CD4-positive, alpha-beta T cell treated with Interleukin-12 subunit alpha and Interleukin-12 subunit beta, for 1 hour (primary cell): ENCODE data around the gene TSPAN32.

Source experiments
- DNase-seq: peaks from one replicate; pipeline ENCODE4 v3.0.0-alpha.2; 2020

TSPAN32 gene

DNA sequence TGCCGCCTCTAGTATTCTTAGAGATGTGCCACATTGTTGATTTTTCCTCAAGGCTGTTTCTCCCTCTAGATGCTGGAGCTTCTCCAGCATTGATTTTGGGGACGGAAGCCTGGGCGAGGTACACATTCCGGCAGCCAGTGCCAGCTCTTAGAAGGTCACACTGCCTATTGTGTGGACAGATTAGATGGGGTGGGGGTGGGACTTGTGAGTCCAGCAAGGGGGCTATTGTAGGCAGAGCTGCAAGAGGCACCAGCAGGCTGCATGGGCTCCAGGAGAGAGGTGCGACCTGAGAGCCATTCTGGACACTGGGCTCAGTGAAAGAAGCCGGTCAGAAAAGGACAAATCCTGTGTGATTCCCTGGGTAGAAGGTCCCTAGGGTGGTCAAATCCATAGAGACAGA lies 12.5 kb upstream of the TSPAN32 start:
- no peak for DNase-seq

DNA sequence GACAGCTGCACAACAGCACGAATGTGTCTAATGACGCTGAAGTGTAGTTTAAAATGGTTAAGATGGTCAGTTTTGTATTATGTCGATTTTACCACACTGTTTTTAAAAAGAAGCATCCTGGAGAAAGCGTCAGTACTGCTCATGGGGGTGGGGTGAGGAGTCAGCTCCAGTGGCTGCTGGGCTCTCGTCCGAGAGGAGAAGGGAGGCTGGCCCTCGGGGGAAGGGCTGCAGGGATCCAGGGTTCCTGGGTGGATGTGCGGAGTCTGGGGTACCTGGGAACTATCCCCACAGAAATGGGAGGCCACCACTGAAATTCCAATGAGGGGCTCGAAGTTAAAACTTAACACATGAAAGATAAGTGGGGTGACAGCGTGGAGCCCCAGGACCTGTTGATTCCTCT lies 12.0 kb upstream of the TSPAN32 start:
- DNase-seq, result no peak

DNA sequence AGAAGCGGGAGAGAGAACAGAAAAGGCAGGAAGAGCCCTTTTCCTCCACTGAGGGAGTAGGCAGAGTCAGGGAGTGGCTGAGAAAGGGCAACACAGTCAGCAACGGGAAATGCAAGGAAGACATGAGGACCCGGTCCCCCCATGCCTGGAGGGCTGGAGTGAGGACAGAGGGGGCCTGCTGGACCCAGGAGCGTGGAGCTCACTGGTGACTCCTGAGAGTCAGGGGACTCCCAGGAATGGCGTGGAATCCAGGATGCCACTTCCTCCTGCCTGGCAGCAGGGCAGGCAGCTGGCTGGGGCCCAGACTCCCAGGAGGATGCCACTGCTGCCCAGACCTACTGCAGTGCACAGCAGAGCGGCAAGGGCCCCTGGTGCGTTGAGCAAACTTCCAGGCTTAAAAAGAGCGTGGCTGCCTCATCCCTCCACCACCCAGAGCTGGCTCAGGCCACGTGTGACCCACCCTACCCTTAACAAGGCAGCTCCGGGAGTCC lies 11.4 kb upstream of the TSPAN32 start:
- DNase-seq, result no peak

DNA sequence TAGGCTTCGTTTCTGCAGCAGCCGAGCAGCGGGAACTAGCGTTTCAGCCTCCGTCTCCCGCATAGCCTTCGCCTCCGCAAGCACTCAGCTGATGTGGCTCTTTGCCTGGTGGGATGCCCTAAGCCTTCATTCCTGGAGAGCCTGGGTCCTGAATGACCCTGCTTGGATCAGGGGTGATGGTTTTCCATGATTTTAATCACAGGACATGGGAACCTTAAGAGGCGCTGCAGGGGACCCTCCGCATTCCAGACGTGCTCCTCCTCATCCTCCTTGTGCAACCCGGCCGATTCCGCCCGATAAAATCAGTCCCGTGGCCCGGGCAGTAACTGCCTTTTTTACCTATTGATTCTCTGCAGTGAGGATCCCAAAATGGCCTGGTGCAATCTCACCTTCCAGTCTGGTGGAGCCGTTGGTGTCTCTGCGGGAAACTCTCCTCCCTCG lies 8.3 kb upstream of the TSPAN32 start:
- DNase-seq, result no peak

DNA sequence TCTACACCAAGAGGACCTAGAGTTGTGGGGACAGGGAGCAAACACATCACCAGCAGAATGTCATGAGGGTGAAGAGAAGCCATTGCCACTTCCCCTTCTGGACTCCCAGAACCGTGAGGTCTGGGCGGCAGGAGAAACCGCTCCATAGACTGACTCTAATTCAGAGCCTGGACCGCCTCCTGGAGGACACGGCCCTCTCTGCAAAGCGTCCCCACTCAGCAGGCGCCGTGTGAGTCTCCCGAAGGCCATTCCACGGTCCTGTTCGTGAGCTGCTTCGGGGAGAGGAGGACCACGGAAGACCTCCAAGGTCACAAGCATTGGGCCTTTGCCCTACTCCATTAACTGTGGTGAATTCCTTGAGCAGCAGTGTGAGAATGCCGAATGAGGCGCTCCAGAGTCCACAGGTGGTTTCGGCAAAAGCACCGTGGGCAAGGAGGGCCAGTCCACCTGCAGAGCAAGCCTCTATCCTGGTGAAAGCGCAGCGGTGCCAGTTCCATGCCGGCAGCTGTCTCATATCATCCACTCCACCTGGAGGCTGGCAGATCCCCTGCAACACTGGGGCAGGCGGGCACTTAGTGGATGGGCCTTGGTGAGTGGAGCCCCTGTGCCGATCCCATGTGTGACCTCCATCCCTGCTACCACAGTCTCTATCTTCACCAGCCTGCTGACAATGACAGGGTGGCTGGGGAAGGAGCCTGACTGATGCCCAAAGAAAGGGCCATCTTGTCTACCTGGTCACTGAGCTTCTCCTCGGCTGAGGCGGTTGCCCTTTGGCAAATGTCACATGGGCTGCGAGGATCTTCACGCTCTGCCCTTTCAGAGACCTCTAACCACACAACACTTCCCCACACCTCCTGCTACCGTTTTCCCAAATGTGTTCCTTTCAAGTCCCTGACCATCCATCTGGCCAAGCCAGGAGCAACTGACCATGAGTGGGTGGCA lies 7.6 kb upstream of the TSPAN32 start:
- no peak for DNase-seq

DNA sequence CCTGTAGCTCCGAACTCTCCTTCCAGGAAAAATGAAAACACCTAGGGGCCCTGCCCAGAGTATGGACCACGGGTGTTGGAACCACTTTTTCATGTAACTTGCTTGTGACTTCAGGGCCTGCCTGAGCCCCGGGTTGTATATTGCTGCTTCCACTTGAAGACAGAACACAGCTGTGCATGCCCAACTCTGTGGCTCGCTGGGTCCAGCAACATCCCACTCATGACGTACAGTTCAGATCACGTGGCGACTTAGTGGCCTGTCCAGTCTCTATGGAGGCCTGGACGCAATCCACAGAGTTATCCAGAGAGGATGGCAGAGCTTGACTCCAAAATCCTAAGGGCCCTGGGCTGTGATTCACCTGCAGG lies 6.9 kb upstream of the TSPAN32 start:
- no peak for DNase-seq

DNA sequence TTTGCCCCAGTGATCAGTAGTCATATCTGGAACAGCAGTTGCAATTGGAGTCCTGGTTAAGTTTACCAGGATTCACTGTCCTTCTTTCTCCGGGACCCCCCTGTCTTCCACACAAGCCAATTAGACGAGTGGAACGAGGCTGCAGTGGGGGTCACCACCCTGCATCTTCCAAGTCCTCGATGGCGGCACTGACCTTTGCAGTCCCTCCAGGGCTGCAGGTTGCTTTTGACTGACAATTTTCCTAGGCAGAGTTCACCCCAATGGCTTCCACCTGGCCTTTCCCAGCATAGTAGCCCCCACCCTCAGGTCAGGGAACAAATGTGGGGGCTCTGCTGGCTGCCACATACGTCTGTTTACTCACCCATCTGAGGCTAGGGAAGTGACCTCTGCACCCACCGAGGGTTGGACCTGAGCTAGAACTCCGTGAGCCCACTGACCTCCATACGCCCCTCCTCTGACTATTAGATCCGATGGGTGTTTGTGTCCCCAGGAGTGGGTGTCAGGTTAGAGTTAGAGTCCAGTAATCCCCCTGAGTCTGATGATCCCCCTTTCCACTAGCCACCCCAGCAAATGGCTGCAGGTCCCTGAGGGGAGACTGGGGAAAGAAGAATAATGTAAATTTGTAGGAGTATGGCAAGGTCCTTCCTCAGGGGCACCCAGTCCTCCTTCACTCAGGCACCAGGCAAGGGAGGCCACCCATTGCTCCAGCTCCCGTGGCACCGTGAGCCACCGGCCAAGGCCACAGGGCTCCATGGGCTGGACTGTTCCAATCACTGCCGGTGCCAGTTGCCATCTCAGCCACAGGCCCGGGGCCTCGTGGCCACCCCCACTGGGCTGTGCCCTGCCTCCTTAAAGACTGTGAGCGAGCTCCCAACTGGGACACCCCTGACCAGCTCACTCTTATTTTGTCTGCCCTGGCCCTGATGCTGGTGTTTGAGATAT lies 5.6 kb upstream of the TSPAN32 start:
- DNase-seq, result no peak

DNA sequence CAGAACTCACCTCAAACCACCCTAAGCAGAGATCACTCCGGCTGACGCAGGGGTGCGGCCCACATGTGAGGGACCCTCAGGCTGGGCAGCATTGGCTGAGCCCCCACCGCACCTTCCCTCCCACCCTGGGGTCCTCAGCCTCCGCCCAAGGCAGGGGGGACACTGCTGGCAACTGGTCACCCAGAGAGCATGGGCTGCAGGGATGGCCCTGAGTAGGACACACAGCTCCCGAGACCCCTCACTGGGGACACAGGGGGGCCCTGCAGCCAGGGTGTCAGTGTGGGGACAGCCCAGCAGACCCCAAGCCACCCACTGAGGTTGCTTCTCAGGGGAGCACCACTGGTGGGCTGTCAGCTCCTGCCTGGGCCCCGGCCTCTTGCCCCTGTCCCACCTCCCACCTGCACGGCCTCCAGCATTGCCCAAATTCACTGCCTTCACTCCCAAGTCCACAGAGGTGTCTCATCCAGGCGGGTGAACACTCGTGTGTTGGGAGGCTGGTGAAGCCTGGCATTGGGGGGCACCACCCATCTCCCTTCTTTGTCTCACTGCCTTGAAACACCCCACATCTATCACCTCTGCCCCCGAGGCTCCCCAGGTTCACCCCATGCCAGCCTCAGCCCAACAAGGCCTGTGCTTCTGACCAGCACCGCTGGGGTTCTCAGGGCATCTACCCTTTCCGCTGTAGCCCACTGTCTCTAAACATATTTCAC lies 4.7 kb upstream of the TSPAN32 start:
- no peak for DNase-seq

DNA sequence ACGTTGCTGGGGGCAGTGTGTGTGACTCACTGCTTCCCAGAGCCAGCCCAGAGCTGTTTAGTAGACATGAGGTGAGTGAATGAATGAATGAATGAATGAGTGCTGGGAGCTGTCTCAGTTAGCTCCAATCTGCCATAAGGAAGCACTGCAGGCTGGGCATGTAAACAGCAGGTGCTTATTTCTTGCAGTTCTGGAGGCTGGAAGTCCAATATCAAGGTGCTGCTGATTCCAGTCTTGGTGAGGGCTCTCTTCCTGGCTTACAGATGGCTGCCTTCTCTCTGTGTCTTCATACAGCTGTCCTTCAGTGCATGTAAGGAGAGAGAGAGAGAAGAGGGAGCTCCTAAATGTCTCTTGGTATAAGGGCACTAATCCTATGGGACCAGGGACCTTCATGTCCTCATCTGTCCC lies 4.2 kb upstream of the TSPAN32 start:
- DNase-seq, result no peak

DNA sequence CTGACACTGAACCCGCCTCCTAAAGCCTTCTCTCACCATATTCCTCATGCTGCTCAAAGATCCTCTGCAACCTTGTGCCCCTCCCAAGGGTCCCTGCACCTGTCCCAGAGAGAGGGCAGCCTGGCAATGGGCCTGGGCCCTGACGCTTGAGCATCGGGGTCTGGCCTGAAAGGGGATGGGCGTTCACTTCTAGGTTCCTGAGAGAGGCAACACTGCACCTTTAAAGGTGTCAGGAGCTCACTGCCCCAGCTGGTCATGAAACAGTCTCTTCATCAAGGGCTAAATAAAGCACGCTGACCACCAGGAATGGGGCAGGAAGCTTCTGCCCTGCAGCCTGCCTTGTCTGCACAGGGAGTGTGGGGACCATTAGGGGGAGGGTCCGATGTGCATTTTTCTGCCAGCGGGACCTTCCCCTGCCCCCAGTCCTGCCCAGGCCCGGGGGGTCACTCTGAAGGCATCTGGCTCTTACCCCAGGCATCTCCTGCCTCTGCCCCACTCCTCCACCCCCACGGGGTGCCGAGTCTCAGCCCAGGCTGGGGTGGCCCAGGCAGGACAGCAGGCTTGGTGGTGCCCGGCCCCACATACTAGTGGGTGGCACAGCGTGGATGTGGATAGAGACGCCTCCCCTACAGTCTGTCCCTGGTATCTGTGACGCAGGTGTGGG lies 3.5 kb upstream of the TSPAN32 start:
- no peak for DNase-seq

DNA sequence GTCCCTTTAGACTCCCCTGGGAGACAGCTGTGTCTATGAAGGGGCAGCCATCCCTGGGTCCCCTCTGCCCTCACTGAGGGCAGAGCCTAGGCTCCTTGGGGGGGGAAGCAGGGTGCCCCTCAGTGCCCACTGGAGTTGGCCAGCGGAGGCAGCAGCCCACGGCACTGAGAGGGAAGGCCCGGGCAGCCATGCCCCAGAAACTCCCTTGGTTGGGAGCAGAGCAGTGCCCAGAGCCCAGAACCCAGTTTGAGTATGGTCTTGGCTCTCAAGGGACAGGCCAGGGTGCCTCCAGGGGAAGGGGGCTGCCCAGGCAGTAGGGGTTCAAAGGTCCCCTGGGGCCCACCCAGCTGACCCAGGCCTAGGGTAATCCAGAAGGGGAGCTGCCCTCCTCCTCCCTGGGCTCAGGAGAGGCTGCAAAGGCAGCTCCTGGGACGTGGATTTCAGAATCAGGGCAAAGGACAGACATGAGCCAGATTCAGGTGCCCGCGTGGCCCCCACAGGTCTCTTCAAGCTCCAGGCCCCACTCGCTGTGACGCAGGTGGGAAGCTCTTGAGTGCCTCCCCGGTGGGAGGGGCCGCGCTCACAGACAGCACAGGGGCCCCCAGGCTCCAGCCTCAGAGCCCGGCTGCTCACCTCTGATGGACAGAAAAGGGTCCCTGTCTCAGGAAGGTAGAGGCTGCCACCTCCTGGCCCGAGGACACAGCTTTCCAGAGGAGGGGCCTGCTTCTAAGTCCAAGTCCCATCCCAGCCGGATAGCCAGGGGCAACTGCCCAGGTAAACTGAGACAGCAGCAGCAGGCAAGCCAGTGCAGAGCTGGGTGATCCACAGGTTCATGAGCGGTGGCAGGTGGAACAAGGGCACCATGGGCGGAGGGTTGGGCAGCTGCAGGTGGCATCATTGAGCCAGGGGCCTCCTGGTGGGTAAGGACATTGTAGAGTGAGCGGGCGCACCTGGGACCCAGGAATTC lies 2.7 kb upstream of the TSPAN32 start:
- DNase-seq, result peak; percentile 9

DNA sequence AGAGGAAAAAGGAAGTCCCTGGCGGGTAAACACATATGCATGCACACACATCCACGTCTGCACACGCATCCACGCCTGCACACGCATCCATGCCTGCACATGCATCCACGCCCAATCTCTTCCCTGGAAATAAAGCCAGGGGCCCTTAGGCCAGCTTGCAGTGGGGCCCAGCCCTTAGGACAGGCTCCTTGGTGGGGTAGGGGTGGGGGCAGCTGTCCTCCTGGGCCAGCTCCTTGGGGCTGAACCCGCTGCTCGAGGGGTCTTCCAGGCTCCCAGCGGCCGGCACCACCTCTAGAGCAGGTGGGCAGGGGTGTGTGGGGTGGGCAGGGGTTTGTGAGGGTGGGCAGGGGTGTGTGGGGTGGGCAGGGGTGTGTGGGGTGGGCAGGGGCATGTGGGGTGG lies 2.0 kb upstream of the TSPAN32 start:
- DNase-seq, result no peak

DNA sequence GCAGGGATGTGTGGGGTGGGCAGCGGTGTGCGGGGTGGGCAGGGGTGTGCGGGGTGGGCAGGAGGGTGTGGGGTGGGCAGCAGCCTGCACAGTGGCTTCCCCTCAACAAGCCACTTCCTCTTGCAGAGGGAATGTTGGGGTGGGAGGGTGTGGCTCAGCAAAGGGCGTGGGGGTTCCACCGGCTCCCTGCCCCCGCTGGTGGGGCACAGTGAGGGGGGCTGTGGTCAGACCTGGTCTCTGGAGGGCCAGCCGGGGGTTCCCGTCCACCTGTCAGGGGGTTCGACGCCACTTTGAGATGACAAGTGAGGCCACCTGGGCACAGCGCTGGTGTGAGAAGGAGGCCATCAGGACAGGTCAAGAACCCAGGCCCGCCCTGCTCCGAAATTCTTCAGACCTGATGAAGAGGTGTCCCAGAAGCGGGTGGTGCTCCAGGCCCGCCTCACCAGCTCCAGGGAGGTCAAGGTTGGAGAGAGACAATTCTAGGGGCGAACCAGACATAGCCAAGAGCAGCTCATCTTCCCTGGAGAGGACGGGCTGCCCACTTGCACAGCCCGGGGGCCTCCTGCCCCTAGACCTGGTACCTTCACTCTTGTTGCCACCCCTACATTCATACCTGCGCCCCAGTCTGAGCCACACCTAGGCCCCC lies 1.4 kb upstream of the TSPAN32 start:
- DNase-seq, result peak; percentile 20

DNA sequence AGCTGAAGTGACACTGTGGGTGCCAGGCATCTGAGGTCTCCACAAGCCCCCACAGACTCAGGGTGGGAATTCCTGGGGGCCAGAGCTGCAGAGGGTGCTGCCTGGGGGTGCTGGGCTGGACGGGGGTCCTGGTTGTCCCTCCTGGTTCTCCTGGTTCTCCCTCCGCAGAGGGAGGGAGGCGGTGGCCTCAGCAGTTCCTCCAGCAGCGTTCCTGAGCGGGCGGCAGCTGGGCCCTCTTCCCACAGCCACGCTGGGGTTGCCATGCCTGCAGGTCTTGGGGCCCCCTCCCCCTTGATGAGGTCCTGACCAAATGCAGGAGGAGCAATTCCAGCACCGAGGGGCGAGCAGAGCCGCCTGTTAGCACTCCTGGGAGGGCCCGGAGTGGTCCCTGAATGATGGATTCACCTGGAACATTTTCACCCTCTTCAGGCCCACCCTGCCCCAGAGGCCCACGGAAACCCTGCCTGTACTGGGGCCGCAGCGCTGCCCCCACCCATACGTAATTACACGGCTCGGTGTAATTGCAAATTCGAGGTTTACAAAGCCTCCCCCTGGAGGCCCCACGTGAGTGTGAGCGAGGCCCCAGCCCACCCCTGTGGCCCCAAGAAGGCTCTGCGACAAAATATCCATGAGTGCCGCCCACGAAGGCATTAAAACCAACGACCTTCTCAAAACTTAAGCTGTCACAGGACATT lies 730 bp upstream of the TSPAN32 start:
- peak; percentile 18 for DNase-seq

DNA sequence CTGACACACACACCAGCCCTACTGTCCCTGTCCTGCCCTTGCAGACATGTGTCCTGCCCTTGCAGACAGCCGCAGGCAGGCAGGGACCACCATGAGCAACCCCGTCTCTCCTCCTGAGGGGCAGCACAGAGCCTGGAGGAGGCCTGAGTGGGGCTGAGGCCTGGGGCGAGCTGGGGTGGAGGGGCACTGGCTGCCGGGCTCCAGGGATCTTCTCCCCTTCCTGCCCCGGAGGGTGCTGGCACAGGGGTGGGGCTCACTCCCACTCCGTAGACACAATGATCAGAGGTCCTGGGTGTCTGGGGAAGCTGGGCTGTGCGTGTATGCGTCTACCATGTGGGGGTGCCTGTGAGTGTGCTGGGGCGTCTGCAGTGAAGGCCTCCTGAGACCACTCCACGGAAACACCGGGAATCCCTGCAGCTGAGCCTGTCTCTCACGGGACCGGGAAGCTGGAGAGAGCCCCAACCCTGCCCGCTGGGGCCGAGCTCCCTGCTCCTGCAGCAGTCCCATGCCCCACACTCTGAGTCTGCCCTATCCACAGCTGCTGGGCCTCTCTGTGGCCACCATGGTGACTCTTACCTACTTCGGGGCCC lies 588 bp downstream of the TSPAN32 start:
- peak; percentile 28 for DNase-seq

DNA sequence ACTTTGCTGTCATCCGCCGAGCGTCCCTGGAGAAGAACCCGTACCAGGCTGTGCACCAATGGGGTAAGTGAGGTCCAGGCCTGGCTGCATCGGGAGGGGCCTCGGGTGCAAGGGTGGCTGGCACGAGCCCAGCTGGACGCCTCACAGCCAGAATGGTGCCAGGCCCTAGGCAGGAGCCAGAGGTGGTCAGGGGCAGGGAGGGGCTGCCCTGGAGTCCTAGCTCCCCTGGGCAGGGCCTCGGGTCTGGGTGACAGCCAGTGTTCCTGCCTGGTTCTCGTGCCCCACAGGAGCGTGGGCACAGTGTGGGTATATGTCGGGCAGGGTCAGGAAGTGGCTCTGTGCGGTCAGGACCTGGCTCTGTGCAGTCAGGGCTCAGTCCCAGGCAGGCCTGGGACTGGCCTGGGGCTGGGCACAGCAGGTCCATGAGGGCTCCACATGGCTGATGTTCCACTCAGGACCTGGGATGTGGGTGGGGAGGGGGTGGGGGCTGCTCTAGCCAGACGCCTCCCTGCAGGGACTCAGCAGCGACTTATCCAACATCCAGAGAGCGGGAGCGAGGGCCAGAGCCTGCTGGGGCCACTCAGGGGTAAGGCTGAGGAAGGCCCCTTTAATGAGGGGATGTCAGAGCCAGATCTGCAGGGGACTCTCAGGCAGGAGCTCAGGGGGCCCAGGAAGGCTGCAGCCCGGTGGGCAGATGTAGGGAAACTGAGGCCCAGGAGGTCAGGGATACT lies 1.2 kb downstream of the TSPAN32 start:
- DNase-seq, result no peak

DNA sequence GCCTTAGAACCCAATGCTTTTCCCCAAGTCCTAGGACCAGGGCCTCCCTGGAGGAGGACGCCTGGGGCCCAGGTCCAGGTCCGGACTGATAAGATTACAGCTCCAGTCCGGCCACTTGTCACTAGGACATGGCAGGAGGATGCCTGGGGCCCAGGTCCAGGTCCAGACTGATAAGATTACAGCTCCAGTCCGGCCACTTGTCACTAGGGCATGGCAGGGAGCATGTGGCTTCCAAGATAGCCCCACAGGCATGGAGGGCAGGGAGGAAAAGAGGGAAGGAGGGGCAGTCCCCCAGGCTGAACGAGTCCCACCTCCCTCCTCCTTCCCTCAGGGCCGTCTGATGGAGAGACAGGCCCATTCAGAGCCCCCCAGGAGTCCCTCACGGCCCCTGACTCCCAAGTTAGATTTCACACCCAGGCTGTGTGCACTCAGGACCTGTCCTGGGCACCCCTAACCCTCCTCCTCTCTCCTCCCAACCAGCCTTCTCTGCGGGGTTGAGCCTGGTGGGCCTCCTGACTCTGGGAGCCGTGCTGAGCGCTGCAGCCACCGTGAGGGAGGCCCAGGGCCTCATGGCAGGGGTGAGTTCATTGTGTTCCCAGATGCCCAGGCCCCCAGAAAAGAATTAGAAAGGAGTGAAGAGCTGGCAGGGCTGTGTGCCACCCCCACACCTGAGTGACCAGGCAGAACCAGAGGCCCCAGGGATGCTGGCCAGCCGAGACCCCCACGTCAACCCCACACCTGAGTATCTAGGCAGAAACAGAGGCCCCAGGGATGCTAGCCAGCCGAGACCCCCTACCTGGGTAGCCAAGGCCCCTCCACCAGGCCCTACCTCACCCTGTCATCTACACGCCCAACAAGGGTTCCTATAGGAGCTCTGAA lies 2.1 kb downstream of the TSPAN32 start:
- DNase-seq, result no peak
